Calu3 (cell line): ENCODE data around the gene ORAI3. TPM values are rescaled to one million over a fixed set of nuclear protein-coding genes. Genes with fewer than 3 reads are reported as not detected.

Experiments
- BruUV-seq: library from RNA; stranded (reverse); fragments of 400-500 nt; replicated peaks from 2 replicates; lab custom pipeline; 2021; lab: Mats Ljungman, UMichigan
- CTCF ChIA-PET: fragments of 300-600 bp; sonication (Branson Sonifier 250); formaldehyde crosslinking; loops from one replicate; lab custom pipeline; 2022; ENCODE audit warnings: antibody characterized with exemption; lab: Charles Lee
- DNase-seq: peaks from one replicate; pipeline ENCODE4 v3.0.0; 2022
- H3K27ac Mint-ChIP-seq: one replicate; pipeline ENCODE4 v1.8.0; 2022; ENCODE audit warnings: mixed read lengths; ENCODE audit not compliant: unreplicated experiment
- H3K27me3 Mint-ChIP-seq: one replicate; pipeline ENCODE4 v1.8.0; 2022; ENCODE audit warnings: mixed read lengths; ENCODE audit not compliant: unreplicated experiment
- H3K36me3 Mint-ChIP-seq: one replicate; pipeline ENCODE4 v1.8.0; 2022; ENCODE audit warnings: mild to moderate bottlenecking, moderate library complexity, mixed read lengths; ENCODE audit not compliant: insufficient read depth, unreplicated experiment
- H3K4me1 Mint-ChIP-seq: one replicate; pipeline ENCODE4 v1.8.0; 2022; ENCODE audit warnings: mild to moderate bottlenecking, low read depth, mixed read lengths; ENCODE audit not compliant: unreplicated experiment
- H3K4me3 Mint-ChIP-seq: one replicate; pipeline ENCODE4 v1.8.0; 2022; ENCODE audit warnings: mild to moderate bottlenecking, low read depth, moderate library complexity, mixed read lengths; ENCODE audit not compliant: unreplicated experiment
- H3K9me3 Mint-ChIP-seq: one replicate; pipeline ENCODE4 v1.8.0; 2022; ENCODE audit warnings: low read depth, mixed read lengths; ENCODE audit not compliant: unreplicated experiment
- CTCF ChIP-seq: fragments of 200-600 bp; IDR thresholded peaks from one replicate; pipeline ENCODE4 v1.8.0; 2022; ENCODE audit warnings: antibody characterized with exemption; ENCODE audit not compliant: unreplicated experiment
- intact Hi-C: fragments of 100-400 bp; cut with micrococcal nuclease; formaldehyde crosslinking; loops from one replicate; pipeline ENCODE4 v1.10.0; 2022; ENCODE audit not compliant: unreplicated experiment
- total RNA-seq: library from RNA; stranded (reverse); gene quantifications from 2 replicates; pipeline ENCODE4 v1.2.3, GENCODE V29; 2022

Gene ORAI3
- total RNA-seq, 1 experiment from 2014 or later = 14.7 TPM

GRCh38 chr16:30949650-30950515 is 1.0 kb downstream of the ORAI3 start:
- Mint-ChIP-seq H3K27me3 (no peaks in the 10 kb centered on the region), H3K36me3 (peaks cover 55% of the 10 kb centered on the region), H3K9me3 (no peaks in the 10 kb centered on the region), H3K4me3 (peak overlapping the region; percentile 80), H3K27ac (peak overlapping the region; percentile 90), H3K4me1 (peaks cover 19% of the 10 kb centered on the region)
- intact Hi-C loops = loop anchor here (10.0 kb wide), 1 partner anchor 915 kb away; no protein-coding TSS in a partner anchor
- peak; percentile 71 for DNase-seq
- CTCF ChIA-PET = interaction anchor here (0.6 to 1.0 kb wide), 4 partner anchors 105 to 549 kb away, joined by 3 to 6 read pairs (median 4); partner anchors contain the start of genes KAT8 and PRSS8
- TF ChIP-seq CTCF = no peak
- no TSS peak for BruUV-seq

- peak overlapping the region; percentile 80 for H3K4me3 Mint-ChIP-seq
- H3K9me3 Mint-ChIP-seq = no peaks in the 10 kb centered on the region
- intact Hi-C loops = loop anchor here (10.0 kb wide), 1 partner anchor 914 kb away; no protein-coding TSS in a partner anchor
- peaks cover 49% of the 10 kb centered on the region for H3K36me3 Mint-ChIP-seq
- BruUV-seq = no TSS peak
- peak overlapping the region; percentile 90 for H3K27ac Mint-ChIP-seq
- peaks cover 19% of the 10 kb centered on the region for H3K4me1 Mint-ChIP-seq
- no peaks in the 10 kb centered on the region for H3K27me3 Mint-ChIP-seq
- no peak for TF ChIP-seq CTCF
- DNase-seq = no peak
- CTCF ChIA-PET = interaction anchor here (0.7 kb wide), 1 partner anchor 167 kb away, joined by 3 read pairs; the partner anchor contains the start of gene KAT8
Measured at GRCh38 chr16:30950516-30951065, 1.7 kb downstream of the ORAI3 start.

- Mint-ChIP-seq H3K4me3 (no peak overlapping the region), H3K9me3 (no peaks in the 10 kb centered on the region), H3K36me3 (peaks cover 44% of the 10 kb centered on the region), H3K27ac (no peak overlapping the region), H3K4me1 (peaks cover 19% of the 10 kb centered on the region), H3K27me3 (no peaks in the 10 kb centered on the region)
- intact Hi-C loops = loop anchor here (10.0 kb wide), 1 partner anchor 914 kb away; no protein-coding TSS in a partner anchor
- TF ChIP-seq CTCF = no peak
- CTCF ChIA-PET = no interaction called here
- DNase-seq = no peak
- TSS peak; percentile 8 for BruUV-seq
Measured at GRCh38 chr16:30951193-30951592, 2.3 kb downstream of the ORAI3 start.

GRCh38 chr16:30951750-30952149 is 2.9 kb downstream of the ORAI3 start:
- Mint-ChIP-seq H3K27me3 (no peaks in the 10 kb centered on the region), H3K4me1 (peaks cover 19% of the 10 kb centered on the region), H3K9me3 (no peaks in the 10 kb centered on the region), H3K4me3 (no peak overlapping the region), H3K27ac (no peak overlapping the region), H3K36me3 (peaks cover 40% of the 10 kb centered on the region)
- CTCF ChIA-PET = no interaction called here
- BruUV-seq = no TSS peak
- intact Hi-C loops = loop anchor here (10.0 kb wide), 1 partner anchor 913 kb away; no protein-coding TSS in a partner anchor
- DNase-seq = no peak
- TF ChIP-seq CTCF = no peak
